Mucosa of rectum (tissue), 2 donors: ENCODE results near the gene TRMT112.
A peak's percentile ranks its signal among the peaks of the same experiment; 100 is the strongest.

Experiments used
- H3K27ac ChIP-seq, 2 donors: one replicate each; pipeline ENCODE4 v1.7.0; 2013; ENCODE audit warnings: inconsistent platforms in 2 of 2, low read depth in 2 of 2, low read length in 2 of 2
- H3K27me3 ChIP-seq, 2 donors: one replicate each; pipeline ENCODE4 v1.7.0; 2013; ENCODE audit warnings: low read length in 2 of 2; ENCODE audit not compliant: control insufficient read depth in 2 of 2, insufficient read depth in 2 of 2
- H3K36me3 ChIP-seq, 2 donors: one replicate each; pipeline ENCODE4 v1.7.0; 2013; ENCODE audit warnings: low read length in 2 of 2; ENCODE audit not compliant: control insufficient read depth in 2 of 2, insufficient read depth in 2 of 2
- H3K4me1 ChIP-seq, 2 donors: one replicate each; pipeline ENCODE4 v1.7.0; 2013; ENCODE audit warnings: low read length in 2 of 2, mild to moderate bottlenecking in 1 of 2; ENCODE audit not compliant: control insufficient read depth in 2 of 2, insufficient read depth in 2 of 2
- H3K4me3 ChIP-seq, 2 donors: one replicate each; pipeline ENCODE4 v1.7.0; 2013; ENCODE audit warnings: low read length in 2 of 2
- H3K9ac ChIP-seq, 2 donors: one replicate each; pipeline ENCODE4 v1.7.0; 2013; ENCODE audit warnings: low read length in 2 of 2, low read depth in 1 of 2, mild to moderate bottlenecking in 1 of 2
- H3K9me3 ChIP-seq, 2 donors: one replicate each; pipeline ENCODE4 v1.7.0; 2013; ENCODE audit warnings: low read length in 2 of 2; ENCODE audit not compliant: control insufficient read depth in 2 of 2
- donor health status: healthy.
- donor health status: Normal muscosa, but diverticular disease.

TRMT112 gene

DNA sequence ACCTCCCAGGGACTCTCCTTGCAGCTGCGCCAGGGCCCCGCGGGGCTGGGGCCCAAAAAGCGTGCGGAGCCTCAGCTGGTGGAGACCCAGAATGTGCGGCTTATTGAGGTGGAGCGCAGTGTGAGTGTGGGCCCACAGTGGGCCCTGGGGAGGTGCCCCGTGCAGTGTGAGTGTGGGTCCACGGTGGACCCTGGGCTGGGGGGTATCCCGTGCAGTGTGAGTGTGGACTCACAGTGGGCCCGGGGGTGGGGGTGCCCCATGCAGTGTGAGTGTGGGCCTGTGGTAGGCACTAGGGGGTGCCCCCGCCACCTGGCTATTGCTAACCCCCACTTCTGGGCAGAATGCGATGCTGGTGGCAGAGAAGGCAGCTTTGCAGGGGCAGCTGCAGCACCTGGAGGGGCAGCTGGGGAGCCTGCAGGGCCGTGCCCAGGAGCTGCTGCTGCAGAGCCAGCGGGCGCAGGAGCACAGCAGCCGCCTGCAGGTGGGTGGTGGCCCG, 33.8 kb upstream of the TRMT112 start:
- H3K4me3 ChIP-seq = no peak overlapping the region
- no peaks in the 10 kb centered on the region for H3K36me3 ChIP-seq
- peaks cover 2 to 7% of the 10 kb centered on the region in 2 donors for H3K4me1 ChIP-seq
- H3K9me3 ChIP-seq = no peaks in the 10 kb centered on the region
- H3K27ac ChIP-seq = no peak overlapping the region
- H3K9ac ChIP-seq = no peak overlapping the region
- no peaks in the 10 kb centered on the region for H3K27me3 ChIP-seq

GRCh38 chr11:64349404-64349803, 32.0 kb upstream of the TRMT112 start:
- Histone ChIP-seq H3K27me3 (no peaks in the 10 kb centered on the region), H3K9me3 (no peaks in the 10 kb centered on the region), H3K36me3 (no peaks in the 10 kb centered on the region), H3K27ac (no peak overlapping the region), H3K4me3 (no peak overlapping the region), H3K4me1 (no peaks in the 10 kb centered on the region), H3K9ac (no peak overlapping the region)

- Histone ChIP-seq H3K9ac (no peak overlapping the region), H3K36me3 (no peaks in the 10 kb centered on the region), H3K4me3 (no peak overlapping the region)
These were observed 31.6 kb upstream of the TRMT112 start for GRCh38 chr11:64349025-64349387.

GRCh38 chr11:64348383-64349024, 31.1 kb upstream of the TRMT112 start:
- H3K9me3 ChIP-seq = no peaks in the 10 kb centered on the region
- no peaks in the 10 kb centered on the region for H3K36me3 ChIP-seq
- no peak overlapping the region for H3K9ac ChIP-seq
- H3K4me3 ChIP-seq = no peak overlapping the region
- no peaks in the 10 kb centered on the region for H3K4me1 ChIP-seq
- no peaks in the 10 kb centered on the region for H3K27me3 ChIP-seq
- H3K27ac ChIP-seq = no peak overlapping the region

More at GRCh38 chr11:64349025-64349387, 31.6 kb upstream of the TRMT112 start:
- Histone ChIP-seq H3K27ac (no peak overlapping the region), H3K9me3 (no peaks in the 10 kb centered on the region), H3K4me1 (no peaks in the 10 kb centered on the region), H3K27me3 (no peaks in the 10 kb centered on the region)

DNA sequence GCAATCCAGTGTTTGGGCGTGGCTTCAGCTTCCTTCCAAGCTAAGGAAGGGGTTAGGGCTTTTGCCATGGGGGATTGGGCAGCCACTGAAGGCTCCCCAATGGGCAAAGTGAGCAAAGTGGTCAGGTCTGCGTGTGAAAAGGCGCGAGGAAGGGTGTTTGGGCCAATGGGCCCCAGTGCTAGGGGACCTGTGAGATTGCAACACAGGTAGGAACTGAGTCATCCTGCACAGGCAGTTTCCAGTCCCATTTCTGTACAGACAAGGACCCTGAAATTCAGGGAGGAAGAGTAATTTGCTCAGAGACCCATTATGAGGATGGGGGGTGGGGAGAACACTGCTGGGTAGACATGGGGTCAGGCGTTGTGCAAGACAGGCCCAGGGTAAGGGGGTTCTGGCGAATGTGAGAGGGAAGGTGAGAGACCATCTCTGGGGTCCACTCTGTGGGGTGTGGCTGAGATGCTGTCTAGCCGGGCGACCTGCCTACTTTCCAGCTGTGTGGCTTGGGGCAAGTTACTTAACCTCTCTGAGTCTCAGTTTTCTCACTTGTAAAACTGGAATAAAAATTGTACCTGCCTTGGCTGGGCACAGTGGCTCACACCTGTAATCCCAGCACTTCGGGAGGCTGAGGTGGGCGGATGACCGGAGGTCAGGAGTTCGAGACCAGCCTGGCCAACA, 30.0 kb upstream of the TRMT112 start:
- Histone ChIP-seq H3K9ac (no peak overlapping the region), H3K27ac (no peak overlapping the region), H3K4me1 (peaks cover under 1 to 5% of the 10 kb centered on the region in 2 donors), H3K4me3 (no peak overlapping the region), H3K9me3 (no peaks in the 10 kb centered on the region), H3K36me3 (peaks cover 0 to 2% of the 10 kb centered on the region in 2 donors), H3K27me3 (no peaks in the 10 kb centered on the region)

DNA sequence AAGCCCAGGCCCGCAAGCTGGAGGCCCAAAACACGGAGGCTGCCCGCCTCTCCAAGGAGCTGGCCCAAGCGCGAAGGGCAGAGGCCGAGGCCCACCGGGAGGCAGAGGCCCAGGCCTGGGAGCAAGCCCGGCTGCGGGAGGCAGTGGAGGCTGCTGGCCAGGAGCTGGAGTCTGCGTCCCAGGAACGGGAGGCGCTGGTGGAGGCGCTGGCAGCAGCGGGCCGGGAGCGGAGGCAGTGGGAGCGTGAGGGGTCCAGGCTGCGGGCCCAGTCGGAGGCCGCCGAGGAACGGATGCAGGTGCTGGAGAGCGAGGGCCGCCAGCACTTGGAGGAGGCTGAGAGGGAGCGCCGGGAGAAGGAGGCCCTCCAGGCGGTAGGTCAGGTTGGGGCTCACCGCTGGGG, 27.4 kb upstream of the TRMT112 start:
- H3K27ac ChIP-seq = no peak overlapping the region
- no peaks in the 10 kb centered on the region for H3K9me3 ChIP-seq
- peaks cover 0 to 2% of the 10 kb centered on the region in 2 donors for H3K36me3 ChIP-seq
- no peak overlapping the region for H3K4me3 ChIP-seq
- H3K9ac ChIP-seq = no peak overlapping the region
- H3K4me1 ChIP-seq = peaks cover 20 to 23% of the 10 kb centered on the region in 2 donors
- no peaks in the 10 kb centered on the region for H3K27me3 ChIP-seq

GRCh38 chr11:64343767-64344559, 26.6 kb upstream of the TRMT112 start:
- H3K9ac ChIP-seq = no peak overlapping the region
- peaks cover 24 to 27% of the 10 kb centered on the region in 2 donors for H3K4me1 ChIP-seq
- peaks cover 0 to 2% of the 10 kb centered on the region in 2 donors for H3K36me3 ChIP-seq
- no peaks in the 10 kb centered on the region for H3K27me3 ChIP-seq
- no peak overlapping the region for H3K4me3 ChIP-seq
- no peaks in the 10 kb centered on the region for H3K9me3 ChIP-seq
- H3K27ac ChIP-seq = no peak overlapping the region

GRCh38 chr11:64342869-64343745, 25.7 kb upstream of the TRMT112 start:
- H3K27ac ChIP-seq = peak overlapping the region in 1 of 2 donors; percentile 70
- no peak overlapping the region for H3K4me3 ChIP-seq

GRCh38 chr11:64341851-64342791, 24.8 kb upstream of the TRMT112 start:
- no peaks in the 10 kb centered on the region for H3K27me3 ChIP-seq
- H3K4me3 ChIP-seq = peak overlapping the region; percentile 61 to 69
- no peaks in the 10 kb centered on the region for H3K9me3 ChIP-seq
- H3K27ac ChIP-seq = peak overlapping the region; percentile 70 to 72
- peaks cover 24 to 27% of the 10 kb centered on the region in 2 donors for H3K4me1 ChIP-seq
- peak overlapping the region; percentile 65 to 86 for H3K9ac ChIP-seq
- H3K36me3 ChIP-seq = peaks cover 0 to 2% of the 10 kb centered on the region in 2 donors

More at GRCh38 chr11:64342869-64343745, 25.7 kb upstream of the TRMT112 start:
- H3K36me3 ChIP-seq = peaks cover 0 to 2% of the 10 kb centered on the region in 2 donors
- no peak overlapping the region for H3K9ac ChIP-seq
- peaks cover 24 to 27% of the 10 kb centered on the region in 2 donors for H3K4me1 ChIP-seq
- H3K27me3 ChIP-seq = no peaks in the 10 kb centered on the region
- H3K9me3 ChIP-seq = no peaks in the 10 kb centered on the region
